Nucleus accumbens (tissue), 56 donors: ENCODE results near the gene FHOD3.

Experiments
- DNase-seq, 56 donors: peaks; one replicate each; lab custom pipeline; 2025; lab: John Stamatoyannopoulos, UW

FHOD3 gene

GRCh38 chr18:36636237-36636817 lies 338.8 kb downstream of the FHOD3 start:
- no peak for DNase-seq

- DNase-seq = no peak
Measured at GRCh38 chr18:36638224-36638623, 340.7 kb downstream of the FHOD3 start.

GRCh38 chr18:36640021-36640952 lies 342.8 kb downstream of the FHOD3 start:
- DNase-seq = no peak

- DNase-seq = no peak
Measured at GRCh38 chr18:36643061-36643460, 345.5 kb downstream of the FHOD3 start.

GRCh38 chr18:36648803-36649202 lies 351.3 kb downstream of the FHOD3 start:
- no peak for DNase-seq

GRCh38 chr18:36649205-36649604 lies 351.7 kb downstream of the FHOD3 start:
- no peak for DNase-seq

- DNase-seq = no peak
Measured at GRCh38 chr18:36650266-36650665, 352.8 kb downstream of the FHOD3 start.

GRCh38 chr18:36650906-36651305 lies 353.4 kb downstream of the FHOD3 start:
- no peak for DNase-seq

GRCh38 chr18:36652503-36652902 lies 355.0 kb downstream of the FHOD3 start:
- no peak for DNase-seq

- DNase-seq = no peak
Measured at GRCh38 chr18:36653141-36653869, 355.8 kb downstream of the FHOD3 start.

- no peak for DNase-seq
Measured at GRCh38 chr18:36653870-36654269, 356.4 kb downstream of the FHOD3 start.

- no peak for DNase-seq
Measured at GRCh38 chr18:36655074-36655473, 357.6 kb downstream of the FHOD3 start.

- DNase-seq = no peak
Measured at GRCh38 chr18:36655930-36656329, 358.4 kb downstream of the FHOD3 start.

GRCh38 chr18:36658611-36659010 lies 361.1 kb downstream of the FHOD3 start:
- no peak for DNase-seq

- no peak for DNase-seq
Measured at GRCh38 chr18:36660311-36660710, 362.8 kb downstream of the FHOD3 start.

- DNase-seq = no peak
Measured at GRCh38 chr18:36661999-36662398, 364.5 kb downstream of the FHOD3 start.

GRCh38 chr18:36663312-36663711 lies 365.8 kb downstream of the FHOD3 start:
- DNase-seq = no peak

GRCh38 chr18:36665952-36666351 lies 368.4 kb downstream of the FHOD3 start:
- no peak for DNase-seq

- no peak for DNase-seq
Measured at GRCh38 chr18:36667811-36668210, 370.3 kb downstream of the FHOD3 start.

- no peak for DNase-seq
Measured at GRCh38 chr18:36668349-36668748, 370.8 kb downstream of the FHOD3 start.
